NCI-H2107 (cell line): Measurements from ENCODE around the gene OR7A17.

Source experiments
- DNase-seq: peaks from one replicate; lab custom pipeline; 2025; lab: John Stamatoyannopoulos, UW

OR7A17 gene

GRCh38 chr19:14886032-14886431 lies at the start of gene OR7A17:
Gene OR7A17 (minus strand): TSS chr19:14886132. CDS start chr19:14881355, 4,777 bp downstream.
- no peak for DNase-seq

DNA sequence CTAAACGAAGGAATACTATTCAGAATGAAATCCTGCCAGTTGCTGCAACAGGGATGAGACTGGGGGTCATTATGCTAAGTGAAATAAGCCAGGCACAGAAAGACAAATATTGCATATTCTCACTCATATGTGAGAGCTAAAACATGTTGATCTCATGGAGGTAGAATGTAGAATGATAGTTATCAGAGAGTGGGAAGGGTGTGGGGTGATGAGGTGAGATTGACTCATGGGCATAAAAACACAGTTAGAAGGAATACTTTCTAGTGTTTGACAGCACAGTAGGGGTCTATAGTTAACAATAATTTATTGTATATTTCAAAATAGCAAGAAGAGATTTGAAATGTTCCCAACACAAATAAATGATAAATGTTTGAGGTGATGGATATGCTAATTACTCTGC lies 47.6 kb upstream of the OR7A17 start:
- DNase-seq, result no peak

- no peak for DNase-seq
Observed at GRCh38 chr19:14916848-14917247, 30.9 kb upstream of the OR7A17 start.

GRCh38 chr19:14915116-14915515 lies 29.2 kb upstream of the OR7A17 start:
- no peak for DNase-seq

DNA sequence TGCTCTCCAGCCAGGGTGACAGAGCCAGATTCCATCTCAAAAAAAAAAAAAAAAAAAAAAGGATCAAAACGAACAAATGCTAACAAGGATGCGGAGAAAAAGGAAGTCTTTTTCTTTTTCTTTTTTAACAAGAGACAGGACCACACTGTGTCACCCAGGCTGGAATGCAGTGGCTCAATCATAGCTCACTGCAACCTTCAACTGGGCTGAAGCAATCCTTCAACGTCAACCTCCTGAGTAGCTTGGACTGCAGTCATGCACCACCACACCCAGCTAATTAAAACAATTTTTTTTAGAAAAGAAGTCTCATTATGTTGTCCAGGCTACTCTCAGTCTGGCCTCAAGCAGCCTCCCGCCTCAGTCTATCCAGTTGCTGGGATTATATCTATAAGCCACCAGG lies 20.8 kb upstream of the OR7A17 start:
- no peak for DNase-seq

DNA sequence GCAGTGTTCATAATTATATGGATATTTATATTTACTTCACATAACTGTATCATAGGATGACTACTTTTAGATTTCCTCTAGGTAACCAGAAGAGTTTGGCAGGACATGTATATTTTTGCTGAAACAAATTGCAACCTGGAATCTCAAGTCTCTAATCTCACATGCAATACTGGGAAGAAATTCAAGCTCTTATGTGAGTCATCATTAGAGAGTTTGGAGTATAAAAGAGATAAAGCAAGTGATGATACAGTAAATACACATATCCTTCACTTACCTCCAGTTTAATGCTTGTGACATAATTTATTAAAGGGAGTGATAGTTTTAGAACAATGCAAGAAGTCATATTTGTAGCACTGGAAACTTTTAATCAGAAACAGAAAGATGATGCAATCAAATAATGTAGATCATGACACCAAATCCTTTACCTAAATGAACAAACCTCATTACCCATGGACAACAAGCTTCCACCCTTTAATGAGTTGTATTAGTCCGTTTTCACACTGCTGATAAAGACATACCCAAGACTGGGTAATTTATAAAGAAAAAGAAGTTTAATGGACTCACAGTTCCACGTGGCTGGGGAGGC lies 15.8 kb upstream of the OR7A17 start:
- DNase-seq, result no peak

DNA sequence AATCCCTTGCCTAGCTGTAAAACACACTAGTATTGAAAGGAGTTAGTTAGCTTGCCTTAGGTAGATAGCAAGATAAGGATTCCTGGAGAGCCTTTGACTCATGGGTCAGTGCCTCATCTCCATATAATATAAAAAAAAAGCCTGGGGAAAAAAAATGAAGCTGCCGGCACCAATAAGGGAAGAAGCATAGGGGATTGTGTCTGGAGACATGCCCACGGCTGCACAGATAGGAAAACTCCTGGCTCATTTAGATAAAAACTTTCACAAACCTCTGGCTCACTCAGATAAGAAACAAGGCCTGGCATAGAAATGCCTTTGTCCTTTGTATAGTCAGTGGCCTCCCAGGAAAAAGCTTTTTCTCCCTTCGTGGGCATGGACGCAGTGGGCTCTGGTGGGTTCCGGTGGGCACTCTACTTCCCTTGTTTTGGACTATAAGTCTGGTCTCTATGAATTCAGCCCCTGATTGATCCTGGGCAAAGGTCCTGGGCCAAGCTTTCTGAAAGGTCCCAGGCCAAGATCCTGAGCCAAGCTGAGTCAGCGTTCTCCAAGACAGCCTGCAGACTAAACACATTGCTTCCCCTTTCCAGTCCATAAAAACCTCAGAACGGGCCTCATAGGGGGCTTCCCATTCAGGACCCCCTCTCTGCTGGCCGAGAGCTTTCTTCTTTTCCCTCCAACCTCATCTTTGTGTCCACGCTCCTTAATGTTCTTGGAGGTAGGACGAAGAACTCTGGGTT lies 4.9 kb upstream of the OR7A17 start:
- no peak for DNase-seq

DNA sequence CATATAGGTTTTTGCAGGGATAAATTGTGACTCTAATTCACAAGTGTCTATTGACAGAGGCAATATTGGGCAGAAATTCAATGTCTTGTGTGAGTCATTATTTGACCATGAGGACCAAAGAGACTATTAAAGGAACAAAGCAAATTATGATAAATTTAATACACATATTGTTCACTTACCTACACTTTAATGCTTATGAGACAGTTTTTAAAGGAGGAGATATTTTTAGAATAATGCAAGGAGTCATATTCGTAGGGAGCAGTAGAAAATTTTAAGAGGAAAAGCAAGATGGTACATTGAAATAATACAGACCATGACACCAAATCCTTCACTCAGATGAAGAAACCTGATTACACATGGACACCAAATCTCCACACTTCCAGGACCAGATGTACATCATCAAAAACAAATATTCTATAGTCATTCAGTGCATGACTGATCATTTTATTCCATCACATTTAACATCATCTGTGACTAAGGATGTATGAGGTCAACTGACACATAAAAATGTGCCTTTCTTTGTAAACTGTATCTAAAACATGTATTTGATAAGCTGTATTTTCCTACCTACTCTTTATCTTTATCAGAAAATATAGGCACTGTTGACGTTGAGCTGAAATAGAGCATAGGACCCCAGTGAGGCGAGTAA lies 4.2 kb upstream of the OR7A17 start:
- DNase-seq, result no peak

DNA sequence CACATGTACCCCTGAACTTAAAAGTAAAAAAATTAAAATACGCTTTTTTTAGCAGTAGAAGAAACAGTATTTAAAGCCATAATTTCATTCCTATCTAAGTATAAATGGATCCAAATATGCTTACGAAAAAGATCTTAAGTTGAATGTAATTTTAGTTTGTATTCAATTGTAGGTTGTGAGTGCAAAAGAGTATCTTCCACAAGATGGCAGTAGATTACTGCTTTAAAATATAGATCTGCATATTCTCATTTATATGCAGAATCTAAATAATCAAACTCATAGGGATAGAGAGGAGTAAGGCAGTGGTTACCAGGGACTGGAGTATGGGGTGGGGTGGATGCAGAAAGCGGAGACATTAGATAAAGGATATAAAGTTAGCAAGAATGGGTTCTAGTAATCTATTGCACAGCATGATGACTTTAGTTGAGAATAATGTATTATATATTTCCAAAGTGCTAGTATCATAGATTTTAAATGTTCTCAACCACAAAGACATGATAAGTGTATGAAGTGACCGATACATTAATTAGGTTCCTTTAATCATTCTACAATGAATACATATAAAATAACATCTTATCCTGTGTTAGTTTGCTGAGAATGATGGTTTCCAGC lies 14.2 kb downstream of the OR7A17 start:
- no peak for DNase-seq

GRCh38 chr19:14868497-14868896 lies 17.4 kb downstream of the OR7A17 start:
- DNase-seq, result no peak

DNA sequence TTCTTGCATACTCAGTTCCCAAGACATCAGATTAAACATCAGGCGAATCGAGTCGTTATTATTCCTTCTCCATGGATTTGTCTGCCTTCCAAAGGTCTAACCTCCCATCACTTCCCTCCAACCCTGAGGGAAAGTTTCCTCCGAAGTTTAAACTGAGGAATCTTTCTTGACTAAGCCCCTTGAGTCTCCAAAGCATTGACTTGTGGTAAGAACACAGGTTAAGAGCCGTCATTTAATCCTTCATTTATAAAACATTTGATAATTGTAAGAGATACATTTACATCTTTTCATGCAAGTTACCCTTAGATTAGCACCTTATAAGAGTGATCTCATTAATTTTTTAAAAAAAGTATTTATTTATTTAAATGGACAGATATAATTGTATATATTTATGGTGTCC lies 37.1 kb downstream of the OR7A17 start, which contains the start of gene OR7A10:
TSS of gene OR7A10 (minus strand) at position 101 of the 400 bp plus-strand sequence. CDS start 7,045 bp downstream, outside the sequence.
- no peak for DNase-seq

DNA sequence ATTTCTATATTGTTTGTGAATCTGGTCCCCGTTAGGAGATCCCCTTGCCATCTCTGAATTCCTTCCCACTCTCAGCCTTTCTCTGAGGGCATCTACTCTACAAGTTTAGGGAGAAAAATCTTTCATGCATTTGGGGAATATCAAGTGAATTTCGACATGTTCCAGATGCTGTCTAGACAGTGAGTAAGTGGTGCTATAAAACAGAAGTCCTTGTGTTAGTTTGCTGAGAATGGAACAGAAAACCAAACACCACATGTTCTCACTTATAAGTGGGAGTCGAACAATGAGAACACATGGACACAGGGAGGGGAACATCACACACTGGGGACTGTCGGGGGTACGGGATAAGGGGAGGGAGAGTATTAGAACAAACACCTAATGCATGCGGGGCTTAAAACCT lies 42.4 kb downstream of the OR7A17 start:
- DNase-seq, result no peak

DNA sequence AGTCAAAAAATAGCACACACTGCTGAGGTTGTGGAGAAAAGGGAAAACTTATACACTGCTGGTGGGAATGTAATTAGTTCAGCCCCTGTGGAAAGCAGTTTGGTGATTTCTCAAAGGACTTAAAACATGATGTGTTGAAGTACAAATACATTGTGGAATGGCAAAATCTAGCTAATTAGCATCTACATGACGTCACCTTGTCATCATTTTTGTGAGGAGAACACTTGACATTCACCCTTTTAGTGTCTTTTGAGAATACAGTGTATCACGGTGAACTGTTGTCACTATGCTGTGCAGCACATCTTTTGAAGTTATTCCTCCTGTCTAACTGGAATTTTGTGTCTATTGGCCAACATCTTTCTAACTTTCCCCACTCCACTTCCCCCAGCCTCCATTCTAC lies 42.8 kb downstream of the OR7A17 start:
- no peak for DNase-seq

DNA sequence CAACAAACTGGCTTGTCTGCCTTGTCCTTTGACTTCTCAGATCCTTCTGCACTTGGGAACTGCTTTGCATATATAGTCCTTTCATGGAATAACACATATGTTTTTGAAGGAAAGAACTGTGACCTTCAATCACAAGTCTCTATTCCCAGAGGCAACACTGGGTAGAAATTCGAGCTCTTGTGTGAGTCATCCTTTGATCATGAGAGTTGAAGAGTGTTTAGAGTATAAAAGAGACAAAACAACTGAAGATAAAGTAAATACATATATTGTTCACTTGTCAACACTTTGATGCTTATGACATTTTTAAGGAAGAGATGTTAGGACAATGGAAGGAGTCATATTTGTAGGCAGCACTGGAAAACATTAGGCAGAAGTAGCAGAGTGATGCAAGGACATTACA lies 45.7 kb downstream of the OR7A17 start:
- DNase-seq, result no peak

- DNase-seq, result no peak
Observed at GRCh38 chr19:14837391-14837790, 48.5 kb downstream of the OR7A17 start.

DNA sequence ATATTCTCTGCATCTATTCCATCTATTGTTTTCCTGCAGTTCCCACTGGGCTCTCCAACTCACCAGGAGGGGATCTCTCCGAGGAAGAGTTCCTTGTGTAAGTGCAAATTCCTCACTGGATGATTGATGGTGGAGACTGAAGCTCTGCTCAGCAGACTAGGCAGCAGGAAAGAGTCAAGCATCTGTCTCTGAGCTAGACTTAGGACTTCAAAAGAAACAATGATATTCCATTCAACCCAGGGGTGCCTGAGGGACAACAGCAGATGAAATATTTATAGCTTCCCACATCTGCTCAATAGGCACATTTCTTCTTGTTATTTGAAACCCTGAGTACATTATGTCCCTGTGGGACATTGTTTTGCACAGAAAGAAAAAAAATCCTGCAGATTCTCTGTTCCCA lies 50.9 kb downstream of the OR7A17 start, which contains the start of the genes OR7A5 and OR7C1:
TSS of gene OR7A5 (minus strand) at position 175 of the 400 bp plus-strand sequence. CDS start 6,944 bp downstream, outside the sequence.
TSS of gene OR7C1 (minus strand) at position 175 of the 400 bp plus-strand sequence. CDS start 35,049 bp downstream, outside the sequence.
- no peak for DNase-seq

GRCh38 chr19:14830702-14831101 lies 55.2 kb downstream of the OR7A17 start:
- no peak for DNase-seq
